H1 (cell line): ENCODE results near the gene BTRC. TPM values are rescaled to one million over a fixed set of nuclear protein-coding genes. Genes with fewer than 3 reads are reported as not detected.

ENCODE experiments used
- BRCA1 ChIP-seq: IDR thresholded peaks from 2 replicates; pipeline ENCODE4 v1.6.1; 2012; ENCODE audit warnings: low read depth, low read length, improper control_type of control experiment
- CHD1 ChIP-seq: IDR thresholded peaks from 2 replicates; pipeline ENCODE4 v1.6.1; 2012; ENCODE audit warnings: low read depth, low read length, improper control_type of control experiment
- EP300 ChIP-seq, 2 experiments: IDR thresholded peaks; 1 replicate in 1 of 2; 2 replicates in 1 of 2; pipeline ENCODE4 v1.6.1; 2011 to 2012; ENCODE audit warnings: low read depth in 2 of 2, low read length in 2 of 2, mild to moderate bottlenecking in 2 of 2, borderline replicate concordance in 1 of 2, inconsistent platforms in 1 of 2, moderate library complexity in 1 of 2
- RFX5 ChIP-seq: IDR thresholded peaks from 2 replicates; pipeline ENCODE4 v1.6.1; 2011; ENCODE audit warnings: low read depth, low read length, improper control_type of control experiment, borderline replicate concordance
- SAP30 ChIP-seq: fragments of 300-600 bp; sonication (generic); IDR thresholded peaks from 2 replicates; pipeline ENCODE4 v1.7.1; 2012; ENCODE audit warnings: low read length, moderate library complexity, mild to moderate bottlenecking, inconsistent platforms; ENCODE audit not compliant: insufficient read depth, insufficient replicate concordance
- polyA plus RNA-seq, 7 experiments: library from polyadenylated mRNA; depleted of rRNA in 3 of 7; stranded (reverse) in 5 of 7; unstranded in 2 of 7; fragments of >200 nt in 5 of 7; fragments of 200-250 nt in 2 of 7; gene quantifications; 1 replicate in 5 of 7; 2 replicates in 1 of 7; 4 replicates in 1 of 7; pipeline versions ENCODE4 v1.2.1 to v1.2.3, GENCODE V29; 2011 to 2013; ENCODE audit warnings: missing spikeins in 2 of 7, mixed read lengths in 2 of 7
- total RNA-seq: library from RNA; stranded (reverse); fragmentation: NEBNext Ultra II Directional; extraction: Animal tissue kit (Norgen Biotek cat#: 25700); gene quantifications from 2 replicates; pipeline ENCODE4 v1.2.1, GENCODE V29; 2021
- TF ChIP-seq, protein P1 (sequence below): fragments of 300-600 bp; sonication (generic); IDR thresholded peaks from 2 replicates; pipeline ENCODE4 v1.7.1; 2012; ENCODE audit warnings: low read length, moderate library complexity, mild to moderate bottlenecking, inconsistent platforms; ENCODE audit not compliant: insufficient replicate concordance
- TF ChIP-seq, protein P2 (sequence below): IDR thresholded peaks from 2 replicates; pipeline ENCODE4 v1.6.1; 2012; ENCODE audit warnings: low read length, inconsistent platforms

BTRC gene
- total and polyA plus RNA-seq, 2 of the 8 experiments (the other 6 are each of a cell fraction or from before 2014, with no cell fraction given), result 9.9 to 24.7 TPM

DNA sequence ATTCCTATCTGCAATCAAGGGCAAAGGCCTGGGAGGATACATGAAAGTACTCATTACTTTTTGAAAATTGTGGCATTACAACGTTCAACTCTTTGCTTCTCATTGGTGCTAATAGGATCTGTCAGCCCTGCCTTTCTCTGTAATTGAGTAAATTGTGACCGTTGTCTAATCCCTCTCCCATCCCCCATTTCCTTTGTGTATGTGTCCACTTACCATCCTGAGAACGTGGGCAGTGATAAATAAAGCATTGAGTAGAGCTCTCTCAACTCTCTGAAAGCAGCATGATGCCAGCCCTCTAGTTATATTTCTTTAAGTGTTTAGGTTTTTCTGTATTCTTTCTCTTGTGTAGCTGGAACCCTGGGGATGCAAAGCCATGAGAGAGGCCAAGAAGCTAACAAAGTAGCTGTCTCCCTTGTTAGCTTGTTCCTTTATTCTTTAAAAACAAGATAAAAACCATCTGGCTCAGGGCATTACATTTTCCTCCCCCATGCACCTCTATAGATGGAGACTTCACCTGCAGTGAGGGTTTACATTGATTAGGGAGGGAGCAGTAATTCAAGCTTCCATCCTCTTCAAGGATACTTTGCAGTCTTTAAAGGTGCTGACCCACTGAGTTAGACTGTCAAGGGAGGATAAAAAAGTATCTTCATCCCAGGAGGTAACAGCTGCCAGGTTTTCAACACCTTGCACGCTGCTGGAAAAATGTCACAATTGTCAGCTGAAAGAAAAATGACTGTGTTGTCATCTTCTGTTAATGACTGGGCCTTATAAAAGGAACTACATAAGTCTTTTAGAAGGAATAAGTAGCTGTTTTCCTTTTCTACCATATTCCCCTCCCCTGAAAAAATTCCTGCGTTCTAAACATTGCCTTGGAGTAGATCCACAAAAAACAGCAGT is 112.3 kb downstream of the BTRC start (continued):
- TF ChIP-seq EP300 (IDR thresholded peaks at IDR 0.05; ENCODE audit: borderline replicate concordance in 1 of 2, low read depth in 2 of 2, low read length in 2 of 2), result no peak
- TF ChIP-seq RFX5, result no peak
- TF ChIP-seq, protein P1, sequence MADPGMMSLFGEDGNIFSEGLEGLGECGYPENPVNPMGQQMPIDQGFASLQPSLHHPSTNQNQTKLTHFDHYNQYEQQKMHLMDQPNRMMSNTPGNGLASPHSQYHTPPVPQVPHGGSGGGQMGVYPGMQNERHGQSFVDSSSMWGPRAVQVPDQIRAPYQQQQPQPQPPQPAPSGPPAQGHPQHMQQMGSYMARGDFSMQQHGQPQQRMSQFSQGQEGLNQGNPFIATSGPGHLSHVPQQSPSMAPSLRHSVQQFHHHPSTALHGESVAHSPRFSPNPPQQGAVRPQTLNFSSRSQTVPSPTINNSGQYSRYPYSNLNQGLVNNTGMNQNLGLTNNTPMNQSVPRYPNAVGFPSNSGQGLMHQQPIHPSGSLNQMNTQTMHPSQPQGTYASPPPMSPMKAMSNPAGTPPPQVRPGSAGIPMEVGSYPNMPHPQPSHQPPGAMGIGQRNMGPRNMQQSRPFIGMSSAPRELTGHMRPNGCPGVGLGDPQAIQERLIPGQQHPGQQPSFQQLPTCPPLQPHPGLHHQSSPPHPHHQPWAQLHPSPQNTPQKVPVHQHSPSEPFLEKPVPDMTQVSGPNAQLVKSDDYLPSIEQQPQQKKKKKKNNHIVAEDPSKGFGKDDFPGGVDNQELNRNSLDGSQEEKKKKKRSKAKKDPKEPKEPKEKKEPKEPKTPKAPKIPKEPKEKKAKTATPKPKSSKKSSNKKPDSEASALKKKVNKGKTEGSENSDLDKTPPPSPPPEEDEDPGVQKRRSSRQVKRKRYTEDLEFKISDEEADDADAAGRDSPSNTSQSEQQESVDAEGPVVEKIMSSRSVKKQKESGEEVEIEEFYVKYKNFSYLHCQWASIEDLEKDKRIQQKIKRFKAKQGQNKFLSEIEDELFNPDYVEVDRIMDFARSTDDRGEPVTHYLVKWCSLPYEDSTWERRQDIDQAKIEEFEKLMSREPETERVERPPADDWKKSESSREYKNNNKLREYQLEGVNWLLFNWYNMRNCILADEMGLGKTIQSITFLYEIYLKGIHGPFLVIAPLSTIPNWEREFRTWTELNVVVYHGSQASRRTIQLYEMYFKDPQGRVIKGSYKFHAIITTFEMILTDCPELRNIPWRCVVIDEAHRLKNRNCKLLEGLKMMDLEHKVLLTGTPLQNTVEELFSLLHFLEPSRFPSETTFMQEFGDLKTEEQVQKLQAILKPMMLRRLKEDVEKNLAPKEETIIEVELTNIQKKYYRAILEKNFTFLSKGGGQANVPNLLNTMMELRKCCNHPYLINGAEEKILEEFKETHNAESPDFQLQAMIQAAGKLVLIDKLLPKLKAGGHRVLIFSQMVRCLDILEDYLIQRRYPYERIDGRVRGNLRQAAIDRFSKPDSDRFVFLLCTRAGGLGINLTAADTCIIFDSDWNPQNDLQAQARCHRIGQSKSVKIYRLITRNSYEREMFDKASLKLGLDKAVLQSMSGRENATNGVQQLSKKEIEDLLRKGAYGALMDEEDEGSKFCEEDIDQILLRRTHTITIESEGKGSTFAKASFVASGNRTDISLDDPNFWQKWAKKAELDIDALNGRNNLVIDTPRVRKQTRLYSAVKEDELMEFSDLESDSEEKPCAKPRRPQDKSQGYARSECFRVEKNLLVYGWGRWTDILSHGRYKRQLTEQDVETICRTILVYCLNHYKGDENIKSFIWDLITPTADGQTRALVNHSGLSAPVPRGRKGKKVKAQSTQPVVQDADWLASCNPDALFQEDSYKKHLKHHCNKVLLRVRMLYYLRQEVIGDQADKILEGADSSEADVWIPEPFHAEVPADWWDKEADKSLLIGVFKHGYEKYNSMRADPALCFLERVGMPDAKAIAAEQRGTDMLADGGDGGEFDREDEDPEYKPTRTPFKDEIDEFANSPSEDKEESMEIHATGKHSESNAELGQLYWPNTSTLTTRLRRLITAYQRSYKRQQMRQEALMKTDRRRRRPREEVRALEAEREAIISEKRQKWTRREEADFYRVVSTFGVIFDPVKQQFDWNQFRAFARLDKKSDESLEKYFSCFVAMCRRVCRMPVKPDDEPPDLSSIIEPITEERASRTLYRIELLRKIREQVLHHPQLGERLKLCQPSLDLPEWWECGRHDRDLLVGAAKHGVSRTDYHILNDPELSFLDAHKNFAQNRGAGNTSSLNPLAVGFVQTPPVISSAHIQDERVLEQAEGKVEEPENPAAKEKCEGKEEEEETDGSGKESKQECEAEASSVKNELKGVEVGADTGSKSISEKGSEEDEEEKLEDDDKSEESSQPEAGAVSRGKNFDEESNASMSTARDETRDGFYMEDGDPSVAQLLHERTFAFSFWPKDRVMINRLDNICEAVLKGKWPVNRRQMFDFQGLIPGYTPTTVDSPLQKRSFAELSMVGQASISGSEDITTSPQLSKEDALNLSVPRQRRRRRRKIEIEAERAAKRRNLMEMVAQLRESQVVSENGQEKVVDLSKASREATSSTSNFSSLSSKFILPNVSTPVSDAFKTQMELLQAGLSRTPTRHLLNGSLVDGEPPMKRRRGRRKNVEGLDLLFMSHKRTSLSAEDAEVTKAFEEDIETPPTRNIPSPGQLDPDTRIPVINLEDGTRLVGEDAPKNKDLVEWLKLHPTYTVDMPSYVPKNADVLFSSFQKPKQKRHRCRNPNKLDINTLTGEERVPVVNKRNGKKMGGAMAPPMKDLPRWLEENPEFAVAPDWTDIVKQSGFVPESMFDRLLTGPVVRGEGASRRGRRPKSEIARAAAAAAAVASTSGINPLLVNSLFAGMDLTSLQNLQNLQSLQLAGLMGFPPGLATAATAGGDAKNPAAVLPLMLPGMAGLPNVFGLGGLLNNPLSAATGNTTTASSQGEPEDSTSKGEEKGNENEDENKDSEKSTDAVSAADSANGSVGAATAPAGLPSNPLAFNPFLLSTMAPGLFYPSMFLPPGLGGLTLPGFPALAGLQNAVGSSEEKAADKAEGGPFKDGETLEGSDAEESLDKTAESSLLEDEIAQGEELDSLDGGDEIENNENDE, result no peak
- TF ChIP-seq BRCA1, result no peak
- no peak for TF ChIP-seq SAP30
- no peak for TF ChIP-seq CHD1
- TF ChIP-seq, protein P2, sequence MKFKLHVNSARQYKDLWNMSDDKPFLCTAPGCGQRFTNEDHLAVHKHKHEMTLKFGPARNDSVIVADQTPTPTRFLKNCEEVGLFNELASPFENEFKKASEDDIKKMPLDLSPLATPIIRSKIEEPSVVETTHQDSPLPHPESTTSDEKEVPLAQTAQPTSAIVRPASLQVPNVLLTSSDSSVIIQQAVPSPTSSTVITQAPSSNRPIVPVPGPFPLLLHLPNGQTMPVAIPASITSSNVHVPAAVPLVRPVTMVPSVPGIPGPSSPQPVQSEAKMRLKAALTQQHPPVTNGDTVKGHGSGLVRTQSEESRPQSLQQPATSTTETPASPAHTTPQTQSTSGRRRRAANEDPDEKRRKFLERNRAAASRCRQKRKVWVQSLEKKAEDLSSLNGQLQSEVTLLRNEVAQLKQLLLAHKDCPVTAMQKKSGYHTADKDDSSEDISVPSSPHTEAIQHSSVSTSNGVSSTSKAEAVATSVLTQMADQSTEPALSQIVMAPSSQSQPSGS, result no peak
